Muscle layer of duodenum (tissue), 2 donors: ENCODE measurements around the gene LIN28A.
"Not testable (repeated sequence)": the region's sequence is repeated elsewhere in the genome, so short reads cannot be mapped to it uniquely, and the experiment has no call there.

Source experiments
- H3K27ac ChIP-seq: one replicate; pipeline ENCODE4 v1.7.0; 2013; ENCODE audit warnings: mild to moderate bottlenecking, low read length
- H3K27me3 ChIP-seq: one replicate; pipeline ENCODE4 v1.7.0; 2013; ENCODE audit warnings: low read depth, mild to moderate bottlenecking, control low read depth, low read length
- H3K36me3 ChIP-seq, 2 donors: one replicate each; pipeline ENCODE4 v1.7.0; 2013; ENCODE audit warnings: low read length in 2 of 2, control low read depth in 1 of 2, mild to moderate bottlenecking in 1 of 2; ENCODE audit not compliant: insufficient read depth in 2 of 2, control insufficient read depth in 1 of 2
- H3K4me1 ChIP-seq, 2 donors: one replicate each; pipeline ENCODE4 v1.7.0; 2013; ENCODE audit warnings: low read length in 2 of 2, mild to moderate bottlenecking in 2 of 2, control low read depth in 1 of 2, moderate library complexity in 1 of 2; ENCODE audit not compliant: insufficient read depth in 2 of 2, control insufficient read depth in 1 of 2
- H3K4me3 ChIP-seq, 2 donors: one replicate each; pipeline ENCODE4 v1.7.0; 2013; ENCODE audit warnings: low read length in 2 of 2, low read depth in 1 of 2, mild to moderate bottlenecking in 1 of 2
- H3K9me3 ChIP-seq, 2 donors: one replicate each; pipeline ENCODE4 v1.7.0; 2013; ENCODE audit warnings: low read length in 2 of 2, control low read depth in 1 of 2, mild to moderate bottlenecking in 1 of 2; ENCODE audit not compliant: control insufficient read depth in 1 of 2
- donor health status: healthy.

The LIN28A gene

GRCh38 chr1:26372611-26373010 lies 38.0 kb upstream of the LIN28A start, which contains the start of gene ZNF683:
TSS of gene ZNF683 (minus strand) at chr1:26372750. CDS start at chr1:26368571, 4,179 bp downstream.
- not testable (repeated sequence) for H3K27ac ChIP-seq, H3K4me3 ChIP-seq, H3K27me3 ChIP-seq, H3K9me3 ChIP-seq, H3K36me3 ChIP-seq, H3K4me1 ChIP-seq

- H3K27ac ChIP-seq = no peak overlapping the region
Measured at GRCh38 chr1:26373281-26373680, 37.3 kb upstream of the LIN28A start.

GRCh38 chr1:26373789-26374188 lies 36.8 kb upstream of the LIN28A start:
- no peak overlapping the region for H3K27ac ChIP-seq

More at GRCh38 chr1:26373281-26373680, 37.3 kb upstream of the LIN28A start:
- Histone ChIP-seq H3K9me3 (no peaks in the 10 kb centered on the region), H3K4me1 (no peaks in the 10 kb centered on the region), H3K4me3 (no peak overlapping the region), H3K27me3 (no peaks in the 10 kb centered on the region), H3K36me3 (no peaks in the 10 kb centered on the region)

GRCh38 chr1:26374361-26374760 lies 36.3 kb upstream of the LIN28A start:
- H3K4me1 ChIP-seq, H3K27ac ChIP-seq: not testable (repeated sequence)

More at GRCh38 chr1:26373789-26374188, 36.8 kb upstream of the LIN28A start:
- no peaks in the 10 kb centered on the region for H3K27me3 ChIP-seq
- no peaks in the 10 kb centered on the region for H3K36me3 ChIP-seq
- H3K9me3 ChIP-seq = no peaks in the 10 kb centered on the region
- no peak overlapping the region for H3K4me3 ChIP-seq
- no peaks in the 10 kb centered on the region for H3K4me1 ChIP-seq

GRCh38 chr1:26375081-26375480 lies 35.5 kb upstream of the LIN28A start:
- H3K4me1 ChIP-seq = no peaks in the 10 kb centered on the region
- H3K4me3 ChIP-seq = no peak overlapping the region
- no peak overlapping the region for H3K27ac ChIP-seq
- H3K27me3 ChIP-seq = no peaks in the 10 kb centered on the region
- no peaks in the 10 kb centered on the region for H3K36me3 ChIP-seq
- no peaks in the 10 kb centered on the region for H3K9me3 ChIP-seq

More at GRCh38 chr1:26374361-26374760, 36.3 kb upstream of the LIN28A start:
- not testable (repeated sequence) for H3K27me3 ChIP-seq, H3K9me3 ChIP-seq, H3K36me3 ChIP-seq, H3K4me3 ChIP-seq

- H3K4me3 ChIP-seq = no peak overlapping the region
- H3K4me1 ChIP-seq = no peaks in the 10 kb centered on the region
- H3K9me3 ChIP-seq = no peaks in the 10 kb centered on the region
- no peaks in the 10 kb centered on the region for H3K27me3 ChIP-seq
- H3K36me3 ChIP-seq = no peaks in the 10 kb centered on the region
- H3K27ac ChIP-seq = no peak overlapping the region
Measured at GRCh38 chr1:26376050-26376449, 34.6 kb upstream of the LIN28A start.

GRCh38 chr1:26378088-26378878 lies 32.3 kb upstream of the LIN28A start:
- Histone ChIP-seq H3K36me3 (no peaks in the 10 kb centered on the region), H3K4me3 (no peak overlapping the region), H3K27ac (no peak overlapping the region), H3K9me3 (no peaks in the 10 kb centered on the region), H3K27me3 (no peaks in the 10 kb centered on the region), H3K4me1 (no peaks in the 10 kb centered on the region)

GRCh38 chr1:26378879-26379251 lies 31.8 kb upstream of the LIN28A start:
- Histone ChIP-seq H3K9me3 (no peaks in the 10 kb centered on the region), H3K27me3 (no peaks in the 10 kb centered on the region), H3K4me3 (no peak overlapping the region), H3K4me1 (no peaks in the 10 kb centered on the region), H3K27ac (no peak overlapping the region), H3K36me3 (no peaks in the 10 kb centered on the region)

- no peak overlapping the region for H3K27ac ChIP-seq
- no peaks in the 10 kb centered on the region for H3K36me3 ChIP-seq
- H3K9me3 ChIP-seq = no peaks in the 10 kb centered on the region
- no peaks in the 10 kb centered on the region for H3K27me3 ChIP-seq
- H3K4me3 ChIP-seq = no peak overlapping the region
- no peaks in the 10 kb centered on the region for H3K4me1 ChIP-seq
Measured at GRCh38 chr1:26384076-26384475, 26.5 kb upstream of the LIN28A start.

- H3K36me3 ChIP-seq, H3K27me3 ChIP-seq, H3K4me1 ChIP-seq, H3K27ac ChIP-seq, H3K9me3 ChIP-seq, H3K4me3 ChIP-seq: not testable (repeated sequence)
Measured at GRCh38 chr1:26385063-26385462, 25.6 kb upstream of the LIN28A start.

- Histone ChIP-seq H3K27me3 (no peaks in the 10 kb centered on the region), H3K36me3 (no peaks in the 10 kb centered on the region), H3K4me3 (no peak overlapping the region), H3K27ac (no peak overlapping the region), H3K9me3 (no peaks in the 10 kb centered on the region), H3K4me1 (no peaks in the 10 kb centered on the region)
Measured at GRCh38 chr1:26387447-26387846, 23.2 kb upstream of the LIN28A start.
